Right cardiac atrium (tissue), 5 donors: ENCODE data around the gene FNDC11. TPM values are rescaled to one million over a fixed set of nuclear protein-coding genes. Genes with fewer than 3 reads are reported as not detected.

Experiments
- ATAC-seq, 2 donors: fragments of 200-7000 bp; cut with Tn5 transposase; one replicate each; pipeline versions ENCODE4 v1.8.0 to v1.9.1; 2020; ENCODE audit warnings: moderate library complexity in 2 of 2, mild to moderate bottlenecking in 1 of 2
- DNase-seq, 3 donors: peaks; one replicate each; pipeline ENCODE4 v3.0.0-alpha.2; 2020
- H3K27ac ChIP-seq: one replicate; pipeline ENCODE4 v1.5.1; 2013; ENCODE audit warnings: mild to moderate bottlenecking, low read length, control low read depth, moderate library complexity
- H3K27me3 ChIP-seq: one replicate; pipeline ENCODE4 v1.6.1; 2013; ENCODE audit not compliant: control insufficient read depth, insufficient read depth
- H3K4me1 ChIP-seq: one replicate; pipeline ENCODE4 v1.6.1; 2013; ENCODE audit warnings: low read length; ENCODE audit not compliant: control insufficient read depth, insufficient read depth
- H3K4me3 ChIP-seq: one replicate; pipeline ENCODE4 v1.5.1; 2013; ENCODE audit warnings: low read length, control low read depth
- H3K9me3 ChIP-seq: one replicate; pipeline ENCODE4 v1.6.1; 2013; ENCODE audit warnings: low read length; ENCODE audit not compliant: control insufficient read depth
- WGBS: extraction: QIAGEN DNeasy Blood & Tissue Kit; methylation state at CpG from one replicate; pipeline ENCODE4 v1.1.7; 2013; 5-methylcytosine and 5-hydroxymethylcytosine counted together
- intact Hi-C, 4 donors: fragments of 100-400 bp; cut with DNase I; formaldehyde crosslinking; loops; one replicate each; pipeline versions ENCODE4 v1.11.0 to v1.14.0; 2022 to 2023
- polyA plus RNA-seq: library from polyadenylated mRNA; stranded (reverse); fragments of 200-250 nt; gene quantifications from one replicate; pipeline ENCODE4 v1.2.3, GENCODE V29; 2013
- total RNA-seq, 4 donors: library from RNA; stranded (reverse); fragmentation: NEBNext Ultra II Directional; extraction: Animal tissue kit (Norgen Biotek cat#: 25700); gene quantifications; one replicate each; pipeline ENCODE4 v1.2.1, GENCODE V29; 2021
- donor health status: healthy with polysubstance abuse.
- donor health status: DM: no; HTN: yes; CAD: no.
- donor health status: DM: no; HTN: no; CAD: no.
- donor health status: DM: no; HTN: yes; CAD: no; lungs with severe emphysema.
- donor health status: DM: yes; HTN: yes; CAD: no.

FNDC11 gene
- total and polyA plus RNA-seq, 5 donors, result 0.09 to 0.20 (median 0.15) TPM; not detected in 1

DNA sequence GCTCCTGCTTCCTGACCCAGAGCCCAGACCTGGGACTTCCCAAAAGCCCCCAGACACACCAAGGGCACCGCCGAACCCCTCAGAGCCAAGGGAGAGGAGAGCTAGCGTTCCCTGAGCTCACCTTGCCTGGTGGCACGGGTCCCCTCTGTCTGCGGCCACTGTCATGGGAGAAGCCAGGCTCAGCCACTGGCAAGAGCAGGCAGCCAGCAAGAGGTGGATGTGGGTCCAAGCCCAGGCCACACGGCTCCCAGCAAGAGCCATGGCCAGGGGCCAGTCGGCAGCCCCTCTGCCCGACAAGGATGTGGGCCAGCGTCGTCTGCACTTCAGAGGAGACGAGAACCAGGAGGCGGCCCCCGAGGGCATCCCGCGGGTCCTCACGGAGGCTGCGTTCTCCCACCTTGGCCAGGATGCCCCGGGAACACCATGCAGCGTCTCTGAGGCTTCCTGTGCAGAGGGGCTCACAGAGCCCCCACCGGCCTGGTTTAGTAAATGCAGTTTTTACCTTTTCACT, 35.6 kb upstream of the FNDC11 start:
- intact Hi-C loops, result no loop called here
- DNase-seq (peak in 2 of 3 donors; percentile 51 to 61), ATAC-seq (no peak)
- Histone ChIP-seq H3K4me3 (no peak overlapping the region), H3K9me3 (no peaks in the 10 kb centered on the region), H3K4me1 (peaks cover 5% of the 10 kb centered on the region), H3K27ac (no peak overlapping the region), H3K27me3 (no peaks in the 10 kb centered on the region)
- WGBS, result 86% methylated on average over 20 of the region's 20 CpGs

DNA sequence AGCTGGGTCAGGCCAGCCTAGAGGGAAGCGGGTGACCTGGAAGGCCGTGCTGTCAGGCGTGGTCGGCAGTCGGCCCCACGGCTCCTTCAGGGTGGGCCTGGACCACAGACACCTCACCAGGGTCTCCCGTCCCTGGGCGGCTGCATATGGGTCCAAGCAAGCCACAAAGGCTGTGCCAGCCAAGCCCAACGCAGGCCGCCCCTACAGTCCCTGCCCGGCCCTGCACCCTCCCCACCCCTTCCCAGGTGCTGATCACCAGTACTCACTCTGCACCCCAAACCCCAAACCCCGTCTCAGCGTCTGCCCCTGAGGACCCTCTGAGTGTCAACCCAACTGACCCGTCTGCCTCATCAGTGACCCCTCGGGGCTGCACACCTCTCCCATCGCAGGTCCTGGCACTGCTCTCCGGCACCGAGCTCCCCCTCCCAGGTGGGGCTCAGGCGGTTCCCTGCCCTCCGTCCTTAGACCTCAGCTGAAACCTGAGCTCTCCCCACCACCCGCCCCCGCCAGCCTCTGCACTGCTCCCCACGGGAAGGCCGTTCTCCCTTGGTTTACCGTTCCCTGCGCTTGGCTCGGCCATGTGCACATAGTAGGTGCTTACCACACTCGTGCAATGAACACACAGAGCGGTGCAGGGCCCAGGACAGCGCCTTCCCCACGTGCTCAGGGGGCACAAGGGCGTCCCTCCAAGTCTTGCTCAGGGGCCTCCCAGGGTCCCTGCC, 34.9 kb upstream of the FNDC11 start:
- WGBS, result 77% methylated on average over 32 of the region's 32 CpGs
- Histone ChIP-seq H3K27ac (no peak overlapping the region), H3K4me1 (peaks cover 5% of the 10 kb centered on the region), H3K9me3 (no peaks in the 10 kb centered on the region), H3K4me3 (peak overlapping the region; percentile 80), H3K27me3 (no peaks in the 10 kb centered on the region)
- intact Hi-C loops, result no loop called here
- no peak for ATAC-seq
- peak in 2 of 3 donors; percentile 56 to 65 for DNase-seq

DNA sequence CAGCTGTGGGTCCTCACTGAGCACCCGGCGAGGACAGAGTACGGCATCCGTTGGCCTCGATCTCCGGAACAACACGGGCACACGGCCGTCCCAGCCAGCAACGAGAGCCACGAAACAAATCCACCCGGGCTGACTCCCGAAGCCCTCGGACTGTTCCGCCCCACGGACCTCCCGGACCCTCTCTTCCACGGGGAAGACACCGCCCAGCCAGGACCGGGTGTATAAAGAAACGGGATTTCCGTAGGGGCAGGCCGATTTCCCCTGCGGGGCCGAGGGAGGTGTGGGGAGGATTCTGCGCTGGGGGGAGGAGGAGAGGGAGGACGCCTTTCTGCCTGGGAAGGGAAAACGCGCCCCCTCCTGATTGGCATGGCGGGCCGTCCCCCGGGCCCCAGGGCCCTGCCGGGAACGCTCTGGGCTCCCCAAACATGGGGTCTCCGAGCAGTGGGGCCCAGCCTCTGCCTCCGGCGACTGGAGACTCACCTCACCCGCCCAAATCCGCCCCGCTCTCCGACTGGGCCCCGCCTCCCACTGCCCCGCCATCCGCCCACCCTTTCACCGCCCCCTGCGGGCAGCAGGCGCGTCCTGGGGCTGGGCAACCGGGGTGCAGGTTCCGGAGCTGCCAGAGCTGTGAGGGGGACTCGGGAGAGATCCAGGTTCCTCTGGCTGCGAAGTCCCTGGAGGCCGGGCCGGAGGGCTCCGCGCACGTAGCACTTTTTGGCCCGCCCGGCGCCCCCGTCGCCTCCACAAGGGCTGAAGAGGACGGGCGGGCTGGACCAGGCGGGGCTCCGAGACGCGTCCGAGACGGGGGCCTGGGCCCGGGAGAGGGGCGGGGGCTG, 34.1 kb upstream of the FNDC11 start:
- ATAC-seq (peak; percentile 61 to 71), DNase-seq (peak; percentile 71 to 89 (median 89))
- Histone ChIP-seq H3K4me3 (peak overlapping the region; percentile 80), H3K4me1 (peaks cover 5% of the 10 kb centered on the region), H3K27ac (peak overlapping the region; percentile 73), H3K27me3 (no peaks in the 10 kb centered on the region), H3K9me3 (no peaks in the 10 kb centered on the region)
- WGBS, result 1% methylated on average over 72 of the region's 72 CpGs
- intact Hi-C loops, result loop anchor here in 1 of 4 donors (5.0 kb wide), 1 partner anchor 78 kb away; no protein-coding TSS in a partner anchor

DNA sequence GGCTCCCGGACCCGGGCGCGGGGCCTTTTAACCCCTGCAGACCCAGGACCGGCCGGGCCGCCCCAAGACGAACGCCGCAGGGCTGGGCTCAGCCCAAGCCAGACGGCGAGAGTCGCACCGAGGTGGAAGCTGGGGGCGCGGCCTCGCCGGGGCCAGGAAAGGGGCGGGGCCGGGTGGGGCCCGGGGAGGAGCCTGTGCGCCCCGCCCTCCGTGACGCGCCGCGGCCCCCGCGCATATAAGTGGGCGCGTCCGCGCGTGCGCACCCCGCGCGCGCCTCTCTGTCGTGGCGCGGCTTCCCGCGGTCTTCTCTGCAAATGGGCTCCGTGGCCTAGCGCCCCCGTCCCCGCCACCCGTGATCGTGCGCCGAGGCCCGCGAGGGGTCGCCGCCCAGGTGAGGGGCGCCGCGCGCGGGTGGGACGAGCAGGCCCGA, 33.4 kb upstream of the FNDC11 start, which contains the start of gene PPDPF:
Gene PPDPF (plus strand): TSS at position 262 of the 430 bp plus-strand sequence. CDS start 544 bp downstream, outside the sequence.
- intact Hi-C loops, result loop anchor here in 1 of 4 donors (5.0 kb wide), 1 partner anchor 78 kb away; no protein-coding TSS in a partner anchor
- ATAC-seq, result peak; percentile 89 to 90
- under 1% methylated on average over 64 of the region's 64 CpGs for WGBS
- Histone ChIP-seq H3K4me3 (peak within 1 kb of the TSS; percentile 80), H3K27ac (peak within 1 kb of the TSS; percentile 73), H3K4me1 (peaks cover 5% of the 10 kb centered on the region), H3K27me3 (no peaks in the 10 kb centered on the region), H3K9me3 (no peaks in the 10 kb centered on the region)
- peak; percentile 83 to 96 (median 94) for DNase-seq

DNA sequence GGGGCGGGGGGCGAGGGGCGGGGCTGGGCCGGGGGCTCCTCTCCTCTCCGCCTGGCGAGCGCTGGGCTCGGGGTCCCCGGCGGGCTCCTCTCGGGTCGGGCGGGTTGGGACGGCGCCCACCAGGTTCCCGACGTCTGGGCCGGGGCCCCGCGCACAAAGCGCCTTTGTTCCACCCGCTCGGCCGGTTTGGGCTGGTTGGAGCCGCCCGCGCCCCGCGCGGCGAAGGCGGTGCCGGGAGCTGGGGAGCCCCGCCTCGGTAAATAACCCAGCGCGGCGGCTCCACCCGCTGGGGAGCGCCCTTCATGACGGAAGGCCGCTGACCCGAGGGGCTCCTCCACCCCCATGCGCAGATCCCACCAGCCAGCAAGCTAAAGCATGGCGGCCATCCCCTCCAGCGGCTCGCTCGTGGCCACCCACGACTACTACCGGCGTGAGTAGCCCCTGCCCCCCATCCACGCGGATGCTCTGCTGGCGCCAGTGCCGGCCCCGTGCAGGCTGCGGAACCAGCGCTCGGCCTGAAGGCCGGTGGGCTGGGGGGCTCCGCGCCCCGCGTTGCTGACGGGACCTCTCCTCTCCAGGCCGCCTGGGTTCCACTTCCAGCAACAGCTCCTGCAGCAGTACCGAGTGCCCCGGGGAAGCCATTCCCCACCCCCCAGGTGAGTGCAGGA, 32.9 kb upstream of the FNDC11 start:
- H3K27me3 ChIP-seq, result no peaks in the 10 kb centered on the region
- H3K9me3 ChIP-seq, result no peaks in the 10 kb centered on the region
- ATAC-seq (peak; percentile 57 to 67), DNase-seq (peak; percentile 82 to 92 (median 89))
- peaks cover 5% of the 10 kb centered on the region for H3K4me1 ChIP-seq
- intact Hi-C loops, result loop anchor here in 1 of 4 donors (5.0 kb wide), 1 partner anchor 79 kb away; no protein-coding TSS in a partner anchor
- under 1% methylated on average over 66 of the region's 68 CpGs for WGBS
- peak overlapping the region; percentile 80 for H3K4me3 ChIP-seq
- peak overlapping the region; percentile 1 for H3K27ac ChIP-seq

DNA sequence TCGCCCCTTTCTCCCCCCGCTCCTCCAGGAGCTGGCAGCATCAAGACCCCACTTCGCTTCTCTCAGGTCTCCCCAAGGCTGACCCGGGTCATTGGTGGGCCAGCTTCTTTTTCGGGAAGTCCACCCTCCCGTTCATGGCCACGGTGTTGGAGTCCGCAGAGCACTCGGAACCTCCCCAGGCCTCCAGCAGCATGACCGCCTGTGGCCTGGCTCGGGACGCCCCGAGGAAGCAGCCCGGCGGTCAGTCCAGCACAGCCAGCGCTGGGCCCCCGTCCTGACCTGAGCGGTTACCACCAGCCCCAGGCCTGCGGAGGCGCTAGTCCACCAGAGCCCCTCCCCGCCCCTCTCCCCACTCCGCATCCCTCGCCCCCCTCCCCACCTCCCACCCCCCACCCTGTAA, 32.4 kb upstream of the FNDC11 start:
- Histone ChIP-seq H3K27me3 (no peaks in the 10 kb centered on the region), H3K4me3 (peak overlapping the region; percentile 80), H3K4me1 (peaks cover 5% of the 10 kb centered on the region), H3K27ac (no peak overlapping the region), H3K9me3 (no peaks in the 10 kb centered on the region)
- WGBS, result 18% methylated on average over 23 of the region's 23 CpGs
- peak in 2 of 3 donors; percentile 48 to 71 for DNase-seq
- no peak for ATAC-seq
- intact Hi-C loops, result loop anchor here in 1 of 4 donors (5.0 kb wide), 1 partner anchor 79 kb away; no protein-coding TSS in a partner anchor

DNA sequence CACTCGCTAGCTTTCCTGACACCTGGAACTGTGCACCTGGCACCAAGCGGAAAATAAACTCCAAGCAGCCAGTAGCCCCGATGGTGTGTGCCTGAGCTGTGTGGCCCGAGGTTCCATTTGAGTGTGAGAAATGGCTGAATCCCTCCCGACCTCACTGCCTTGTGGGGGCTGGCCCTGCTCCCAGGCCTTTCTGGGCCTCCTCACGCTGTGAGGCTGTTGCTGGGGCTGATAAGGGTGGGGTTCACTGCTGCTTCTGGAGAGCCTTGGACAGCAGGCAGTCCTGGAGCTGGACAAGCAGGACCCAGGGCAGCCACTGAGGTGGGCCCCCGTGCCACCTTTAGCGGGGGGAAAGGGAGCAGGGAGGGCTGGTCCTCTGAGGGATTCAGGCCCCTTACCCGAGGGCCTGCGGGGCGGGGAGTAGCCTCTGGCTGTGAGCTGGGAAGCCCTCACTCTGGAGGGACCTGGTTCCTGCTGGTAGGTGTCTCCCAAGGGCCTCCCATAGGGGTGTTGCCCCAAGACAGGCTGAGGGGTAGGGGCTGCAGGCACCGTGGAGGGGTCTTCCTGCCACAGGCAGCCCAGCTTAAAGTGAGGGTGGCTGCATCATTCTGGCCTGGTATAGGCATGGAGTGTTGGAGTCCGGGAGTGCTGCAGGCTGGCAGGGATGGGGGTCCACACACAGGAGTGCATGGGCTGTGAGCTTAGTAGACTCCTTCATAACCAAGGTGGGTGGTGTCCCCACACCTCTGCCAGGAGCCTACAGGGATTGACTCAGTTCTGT, 31.7 kb upstream of the FNDC11 start:
- H3K4me3 ChIP-seq, result no peak overlapping the region
- WGBS, result 54% methylated on average over 13 of the region's 13 CpGs
- peak in 2 of 3 donors; percentile 56 to 63 for DNase-seq
- ATAC-seq, result no peak
- H3K27me3 ChIP-seq, result no peaks in the 10 kb centered on the region
- H3K4me1 ChIP-seq, result peaks cover 5% of the 10 kb centered on the region
- no peaks in the 10 kb centered on the region for H3K9me3 ChIP-seq
- intact Hi-C loops, result loop anchor here in 1 of 4 donors (5.0 kb wide), 1 partner anchor 80 kb away; no protein-coding TSS in a partner anchor
- H3K27ac ChIP-seq, result no peak overlapping the region

DNA sequence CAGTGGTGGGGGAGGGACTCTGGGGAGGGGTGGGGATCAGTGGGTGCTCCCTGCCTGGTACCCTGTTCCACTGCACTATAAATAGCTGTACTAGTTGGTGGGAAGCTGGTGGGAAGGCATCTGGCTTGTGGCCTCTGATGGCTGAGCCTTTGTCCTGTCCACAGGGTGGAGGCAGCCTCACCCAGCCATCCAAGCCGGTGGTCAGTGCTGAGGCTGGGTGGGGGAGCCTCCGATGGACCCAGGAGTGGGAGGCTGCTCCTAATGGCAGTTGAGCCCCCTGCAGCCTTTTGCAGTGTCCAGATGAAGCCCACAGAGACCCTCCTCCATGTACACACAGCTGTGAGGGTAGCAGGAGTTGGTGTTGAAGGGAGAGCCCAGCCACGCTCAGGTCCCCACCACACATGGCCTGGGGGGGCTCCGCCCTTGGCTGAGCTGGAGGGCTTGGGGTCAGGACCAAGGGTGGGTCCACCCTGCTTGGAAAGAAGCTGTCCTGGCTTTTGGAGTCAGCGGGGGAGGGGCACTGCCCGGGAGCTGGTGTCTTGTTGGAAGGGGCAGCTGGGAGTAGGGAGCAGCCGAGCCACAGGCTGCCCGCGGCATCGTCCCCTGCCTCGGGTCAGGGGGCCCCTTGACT, 30.9 kb upstream of the FNDC11 start:
- intact Hi-C loops, result loop anchor here in 1 of 4 donors (5.0 kb wide), 1 partner anchor 81 kb away; no protein-coding TSS in a partner anchor
- DNase-seq, result peak; percentile 34 to 75 (median 70)

DNA sequence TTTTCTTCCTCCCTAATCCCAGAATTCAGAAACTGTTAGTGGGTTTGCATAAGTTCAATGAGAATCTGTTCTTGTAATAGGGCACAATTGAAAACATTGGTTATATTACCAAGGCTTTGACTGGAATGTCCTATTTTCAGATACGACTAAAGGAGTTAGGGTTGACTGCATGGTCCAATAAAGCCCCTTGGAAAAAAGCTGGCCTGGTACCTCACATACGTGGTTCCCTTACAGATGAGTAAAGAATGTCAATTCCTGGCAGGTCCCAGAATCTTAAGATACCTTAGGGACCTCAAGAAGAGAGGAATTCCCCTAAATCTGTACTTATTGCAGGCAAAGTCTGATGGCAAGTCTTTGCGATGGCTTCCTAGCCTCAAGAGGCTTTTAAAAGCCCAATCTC, 28.8 kb upstream of the FNDC11 start:
- intact Hi-C loops, result no loop called here
- H3K4me3 ChIP-seq, result no peak overlapping the region
- WGBS, result 63% methylated on average over 3 of the region's 3 CpGs

More for the DNA sequence above, 30.9 kb upstream of the FNDC11 start:
- 96% methylated on average over 11 of the region's 11 CpGs for WGBS
- Histone ChIP-seq H3K27me3 (no peaks in the 10 kb centered on the region), H3K4me3 (no peak overlapping the region), H3K27ac (no peak overlapping the region), H3K9me3 (no peaks in the 10 kb centered on the region), H3K4me1 (peaks cover 5% of the 10 kb centered on the region)
- ATAC-seq, result no peak

More for the DNA sequence above, 28.8 kb upstream of the FNDC11 start:
- no peaks in the 10 kb centered on the region for H3K27me3 ChIP-seq
- no peaks in the 10 kb centered on the region for H3K9me3 ChIP-seq
- DNase-seq (no peak), ATAC-seq (no peak)
- H3K27ac ChIP-seq, result no peak overlapping the region
- H3K4me1 ChIP-seq, result peaks cover 5% of the 10 kb centered on the region
